Gastrocnemius medialis (tissue), 4 donors: ENCODE data around the gene VIM. TPM values are rescaled to one million over a fixed set of nuclear protein-coding genes. Genes with fewer than 3 reads are reported as not detected.
"Not testable (repeated sequence)": the region's sequence is repeated elsewhere in the genome, so short reads cannot be mapped to it uniquely, and the experiment has no call there.

Experiments used
- ATAC-seq, 2 donors: fragments of 150-250 bp; one replicate each; pipeline ENCODE4 v1.9.1; 2016
- DNase-seq, 2 donors: peaks; one replicate each; pipeline ENCODE4 v3.0.0-alpha.2; 2019
- H3K27ac ChIP-seq, 4 donors: fragments of 200-600 bp; sonication (generic); 1 replicate in 1 of 4; 2 replicates in 3 of 4; pipeline ENCODE4 v1.5.1; 2016 to 2018; ENCODE audit warnings: mild to moderate bottlenecking in 2 of 4, moderate library complexity in 1 of 4
- H3K27me3 ChIP-seq, 3 donors: fragments of 200-600 bp; sonication (generic) in 2 of 3; 1 replicate in 1 of 3; 2 replicates in 2 of 3; pipeline versions ENCODE4 v1.5.1 to v1.6.0; 2016 to 2019; ENCODE audit warnings: mild to moderate bottlenecking in 1 of 3, moderate library complexity in 1 of 3
- H3K36me3 ChIP-seq, 2 donors: fragments of 200-600 bp; sonication (generic) in 1 of 2; one replicate each; pipeline ENCODE4 v1.5.1; 2017 to 2018
- H3K4me1 ChIP-seq, 2 donors: fragments of 200-600 bp; sonication (generic) in 1 of 2; one replicate each; pipeline ENCODE4 v1.5.1; 2016 to 2017; ENCODE audit warnings: mild to moderate bottlenecking in 2 of 2
- H3K4me3 ChIP-seq, 4 donors: fragments of 200-600 bp; sonication (generic) in 3 of 4; 1 replicate in 1 of 4; 2 replicates in 3 of 4; pipeline ENCODE4 v1.5.1; 2016 to 2019; ENCODE audit warnings: mild to moderate bottlenecking in 2 of 4
- H3K9me3 ChIP-seq, 3 donors: fragments of 200-600 bp; sonication (generic) in 2 of 3; 1 replicate in 1 of 3; 2 replicates in 2 of 3; pipeline ENCODE4 v1.5.1; 2016 to 2019
- CTCF ChIP-seq, 5 experiments: fragments of 450-650 bp in 3 of 5; fragments of 200-600 bp in 2 of 5; sonication (generic) in 2 of 5; IDR thresholded peaks in 4 of 5; conservative IDR thresholded peaks in 1 of 5; 1 replicate in 4 of 5; 2 replicates in 1 of 5; pipeline ENCODE4 v1.5.1; 2016 to 2019; ENCODE audit warnings: antibody characterized with exemption in 5 of 5, mild to moderate bottlenecking in 3 of 5, moderate library complexity in 3 of 5
- POLR2A ChIP-seq, 2 donors: fragments of 450-650 bp; IDR thresholded peaks; one replicate each; pipeline ENCODE4 v1.6.1; 2017; ENCODE audit warnings: antibody characterized with exemption in 2 of 2, mild to moderate bottlenecking in 2 of 2, moderate library complexity in 2 of 2
- in situ Hi-C, 4 donors: fragments of 200-750 bp; cut with MboI; loops; one replicate each; pipeline versions ENCODE4 v1.15.0 to v1.8.0; 2017; ENCODE audit warnings: low sequenced_read_pairs in 4 of 4
- intact Hi-C: fragments of 100-400 bp; cut with DNase I; formaldehyde crosslinking; loops from one replicate; pipeline ENCODE4 v1.15.1; 2023; ENCODE audit warnings: low total_unique reads
- total RNA-seq, 4 donors: library from RNA; depleted of rRNA; stranded (reverse); fragments of >200 nt; gene quantifications; one replicate each; pipeline versions ENCODE4 v1.1.0 to v1.2.3, GENCODE V29; 2016

Gene VIM
- total RNA-seq, 4 donors from 2014 or later, result 355 to 835 (median 589) TPM

GRCh38 chr10:17263580-17263979 is 35.5 kb downstream of the VIM start:
- Histone ChIP-seq H3K36me3 (no peaks in the 10 kb centered on the region), H3K4me1 (no peaks in the 10 kb centered on the region), H3K9me3 (peaks cover 0 to 3% (median 0%) of the 10 kb centered on the region in 3 donors), H3K27me3 (no peaks in the 10 kb centered on the region), H3K4me3 (no peak overlapping the region), H3K27ac (no peak overlapping the region)
- intact Hi-C loops, result no loop called here
- no peak for DNase-seq
- in situ Hi-C loops, result loop anchor here in 1 of 4 donors (25.0 kb wide), 1 partner anchor 1351 kb away; no protein-coding TSS in a partner anchor
- no peak for ATAC-seq
- TF ChIP-seq CTCF (IDR thresholded peaks at IDR 0.05 in 4 of 5, conservative IDR thresholded peaks at IDR 0.05 in 1 of 5) (no peak), POLR2A (IDR thresholded peaks at IDR 0.05) (no peak)

GRCh38 chr10:17265468-17265867 is 37.4 kb downstream of the VIM start:
- TF ChIP-seq POLR2A (IDR thresholded peaks at IDR 0.05), result no peak
- no peak for TF ChIP-seq CTCF (IDR thresholded peaks at IDR 0.05 in 4 of 5, conservative IDR thresholded peaks at IDR 0.05 in 1 of 5)
- no peak overlapping the region for H3K4me3 ChIP-seq
- no peaks in the 10 kb centered on the region for H3K4me1 ChIP-seq
- H3K27me3 ChIP-seq, result no peaks in the 10 kb centered on the region
- in situ Hi-C loops (loop anchor here in 1 of 4 donors (25.0 kb wide), 1 partner anchor 1353 kb away; no protein-coding TSS in a partner anchor), intact Hi-C loops (no loop called here)
- no peak for ATAC-seq
- peaks cover 0 to 3% (median 0%) of the 10 kb centered on the region in 3 donors for H3K9me3 ChIP-seq
- no peak for DNase-seq
- no peaks in the 10 kb centered on the region for H3K36me3 ChIP-seq
- H3K27ac ChIP-seq, result no peak overlapping the region

- intact Hi-C loops, H3K9me3 ChIP-seq, H3K36me3 ChIP-seq, H3K4me3 ChIP-seq, H3K4me1 ChIP-seq, ATAC-seq, H3K27me3 ChIP-seq, H3K27ac ChIP-seq, DNase-seq: not testable (repeated sequence)
- in situ Hi-C loops, result loop anchor here in 1 of 4 donors (25.0 kb wide), 1 partner anchor 1354 kb away; no protein-coding TSS in a partner anchor
Measured at GRCh38 chr10:17266549-17266948, 38.5 kb downstream of the VIM start.

GRCh38 chr10:17272648-17273047 is 44.6 kb downstream of the VIM start:
- no peaks in the 10 kb centered on the region for H3K27me3 ChIP-seq
- ATAC-seq, result no peak
- intact Hi-C loops (no loop called here), in situ Hi-C loops (loop anchor here in 1 of 4 donors (25.0 kb wide), 1 partner anchor 1360 kb away; no protein-coding TSS in a partner anchor)
- no peak overlapping the region for H3K4me3 ChIP-seq
- no peaks in the 10 kb centered on the region for H3K9me3 ChIP-seq
- DNase-seq, result no peak
- H3K4me1 ChIP-seq, result no peaks in the 10 kb centered on the region
- TF ChIP-seq POLR2A (IDR thresholded peaks at IDR 0.05), result no peak
- no peak overlapping the region for H3K27ac ChIP-seq
- no peaks in the 10 kb centered on the region for H3K36me3 ChIP-seq

GRCh38 chr10:17273403-17273802 is 45.4 kb downstream of the VIM start:
- no peak for TF ChIP-seq CTCF (IDR thresholded peaks at IDR 0.05 in 4 of 5, conservative IDR thresholded peaks at IDR 0.05 in 1 of 5)
- no peak for TF ChIP-seq POLR2A (IDR thresholded peaks at IDR 0.05)
- no peaks in the 10 kb centered on the region for H3K27me3 ChIP-seq
- in situ Hi-C loops, result loop anchor here in 1 of 4 donors (25.0 kb wide), 1 partner anchor 1361 kb away; no protein-coding TSS in a partner anchor
- H3K27ac ChIP-seq, result no peak overlapping the region
- no peaks in the 10 kb centered on the region for H3K36me3 ChIP-seq
- no peak overlapping the region for H3K4me3 ChIP-seq
- no peaks in the 10 kb centered on the region for H3K9me3 ChIP-seq
- no peaks in the 10 kb centered on the region for H3K4me1 ChIP-seq
- intact Hi-C loops, result no loop called here
- DNase-seq (no peak), ATAC-seq (no peak)
